Fibroblast of the conjunctiva (primary cell): ENCODE measurements around the gene PEDS1.
"Not testable (repeated sequence)": the region's sequence is repeated elsewhere in the genome, so short reads cannot be mapped to it uniquely, and the experiment has no call there.

Source experiments
- DNase-seq: peaks from one replicate; pipeline ENCODE4 v3.0.0-alpha.2; 2010; ENCODE audit warnings: low read depth

PEDS1 gene

GRCh38 chr20:50163570-50164317 is 10.2 kb upstream of the PEDS1 start:
- no peak for DNase-seq

- not testable (repeated sequence) for DNase-seq
Observed at GRCh38 chr20:50161494-50161893, 8.0 kb upstream of the PEDS1 start.

GRCh38 chr20:50153153-50153499 is 397 bp downstream of the PEDS1 start:
- DNase-seq = no peak

- no peak for DNase-seq
Observed at GRCh38 chr20:50152394-50153152, 950 bp downstream of the PEDS1 start.

GRCh38 chr20:50151034-50151743 is 2.3 kb downstream of the PEDS1 start:
- no peak for DNase-seq

GRCh38 chr20:50149481-50150254 is 3.9 kb downstream of the PEDS1 start:
- DNase-seq = no peak

GRCh38 chr20:50146732-50147662 is 6.5 kb downstream of the PEDS1 start:
- no peak for DNase-seq

GRCh38 chr20:50146214-50146613 is 7.3 kb downstream of the PEDS1 start:
- no peak for DNase-seq

GRCh38 chr20:50145566-50145965 is 8.0 kb downstream of the PEDS1 start:
- no peak for DNase-seq

- peak; percentile 93 for DNase-seq
Observed at GRCh38 chr20:50144362-50144761, 9.2 kb downstream of the PEDS1 start.

- no peak for DNase-seq
Observed at GRCh38 chr20:50142812-50143211, 10.7 kb downstream of the PEDS1 start.

GRCh38 chr20:50141811-50142561 is 11.5 kb downstream of the PEDS1 start:
- DNase-seq = no peak

- no peak for DNase-seq
Observed at GRCh38 chr20:50141018-50141675, 12.4 kb downstream of the PEDS1 start.

- DNase-seq = no peak
Observed at GRCh38 chr20:50140339-50140859, 13.1 kb downstream of the PEDS1 start.

GRCh38 chr20:50138479-50139393 is 14.8 kb downstream of the PEDS1 start:
- no peak for DNase-seq

GRCh38 chr20:50138120-50138478 is 15.4 kb downstream of the PEDS1 start:
- no peak for DNase-seq

- DNase-seq = not testable (repeated sequence)
Observed at GRCh38 chr20:50137702-50138101, 15.8 kb downstream of the PEDS1 start.

- DNase-seq = no peak
Observed at GRCh38 chr20:50136822-50137599, 16.5 kb downstream of the PEDS1 start.
